ENCODE measurements around the gene TMEM178A. TPM values are rescaled to one million over a fixed set of nuclear protein-coding genes. Genes with fewer than 3 reads are reported as not detected.

The TMEM178A gene
- total and polyA plus RNA-seq, 2 of the 8 experiments (the other 6 are each of a cell fraction or from before 2014, with no cell fraction given), result 11.2 to 14.9 TPM

- Histone ChIP-seq H3K27me3 (replicated peaks in 1 of 4; ENCODE audit: control insufficient read depth in 3 of 4, extremely low read depth in 1 of 4, insufficient read depth in 3 of 4, low read length in 3 of 4) (peaks cover 0 to 22% (median 19%) of the 10 kb centered on the region in 4 experiments; a peak in 5 of 7 replicates), H2BK120ac (replicated peaks; ENCODE audit: low read depth, low read length) (no peak overlapping the region), H3K9ac (replicated peaks in 1 of 4; ENCODE audit: extremely low read depth in 1 of 4, low read depth in 3 of 4, low read length in 3 of 4) (no peak overlapping the region), H3K4me1 (replicated peaks in 1 of 4; ENCODE audit: control insufficient read depth in 3 of 4, insufficient read depth in 4 of 4, low read length in 3 of 4) (peaks cover 0 to 8% (median 1%) of the 10 kb centered on the region in 4 experiments; a peak in 2 of 7 replicates), H4K91ac (replicated peaks; ENCODE audit: insufficient read length, low read length) (no peak overlapping the region), H4K20me1 (replicated peaks in 1 of 2; ENCODE audit: control insufficient read depth in 1 of 2, insufficient read depth in 2 of 2, low read length in 2 of 2) (no peaks in the 10 kb centered on the region), H2BK12ac (ENCODE audit: low read depth, low read length) (no peak overlapping the region), H3K9me3 (ENCODE audit: insufficient read depth in 2 of 2, low read depth in 1 of 2, low read length in 1 of 2) (no peaks in the 10 kb centered on the region), H4K8ac (ENCODE audit: extremely low read depth, insufficient read depth, low read length) (no peak overlapping the region), H4K5ac (ENCODE audit: insufficient read length, low read depth, low read length) (no peak overlapping the region), H3K79me1 (ENCODE audit: low read depth, low read length) (no peaks in the 10 kb centered on the region; the same call in 1 of the 2 replicates), H3K4me2 (ENCODE audit: insufficient read depth in 1 of 2, low read depth in 2 of 2, low read length in 2 of 2) (no peak overlapping the region), H2BK20ac (ENCODE audit: low read length) (no peak overlapping the region), H3K14ac (ENCODE audit: insufficient read length) (no peak overlapping the region), H3K36me3 (ENCODE audit: control insufficient read depth in 2 of 4, insufficient read depth in 4 of 4, low read length in 3 of 4) (no peaks in the 10 kb centered on the region), H3K4me3 (ENCODE audit: extremely low read depth in 1 of 4, insufficient read depth in 2 of 4, low read depth in 3 of 4, low read length in 4 of 4) (no peak overlapping the region), H2BK5ac (ENCODE audit: low read depth, low read length) (no peak overlapping the region), H2BK15ac (ENCODE audit: low read length) (no peak overlapping the region), H3K56ac (replicated peaks; ENCODE audit: insufficient read length, low read depth, low read length) (no peak overlapping the region), H2AFZ (ENCODE audit: low read length) (no peak overlapping the region), H3K27ac (ENCODE audit: low read depth, low read length) (no peak overlapping the region), H3K18ac (ENCODE audit: extremely low read depth, low read length) (no peak overlapping the region), H3K79me2 (ENCODE audit: control insufficient read depth in 1 of 2, insufficient read depth in 2 of 2, low read length in 2 of 2) (no peaks in the 10 kb centered on the region), H2AK5ac (ENCODE audit: low read depth, low read length) (no peak overlapping the region), H3K23me2 (ENCODE audit: low read depth, low read length) (peaks cover 10% of the 10 kb centered on the region), H3K23ac (ENCODE audit: insufficient read length) (no peak overlapping the region), H3K4ac (replicated peaks; ENCODE audit: insufficient read length, low read depth, low read length) (no peak overlapping the region)
- DNase-seq (ENCODE audit: low read depth in 1 of 2, low spot score in 2 of 2) (no peak), FAIRE-seq (no peak)
- ChIA-PET CTCF (ENCODE audit: partially characterized antibody) (interaction anchor here (1.0 to 2.1 kb wide), 3 partner anchors 9 to 70 kb away, joined by 3 to 4 read pairs (median 3); no protein-coding TSS in a partner anchor), POLR2A (ENCODE audit: partially characterized antibody) (interaction anchor here (1.0 kb wide), 1 partner anchor 9 kb away, joined by 3 read pairs; no protein-coding TSS in a partner anchor)
- 93% methylated on average over 2 of the region's 2 CpGs; no CpG with 5 or more reads in 1 of the 2 experiments for WGBS, 2 experiments (ENCODE audit: extremely low coverage in 1 of 2, insufficient coverage in 1 of 2, insufficient read length in 1 of 2, insufficient replicate concordance in 2 of 2, low coverage in 1 of 2, low lambda C conversion rate in 2 of 2, missing lambda C conversion rate in 1 of 2)
- TF ChIP-seq RBBP5 (IDR thresholded peaks at IDR 0.05; ENCODE audit: borderline replicate concordance, low read depth, low read length) (no peak), RFX5 (IDR thresholded peaks at IDR 0.05; ENCODE audit: borderline replicate concordance, low read depth, low read length) (no peak), CBX5 (IDR thresholded peaks at IDR 0.05; ENCODE audit: low read depth, low read length) (no peak), TBP (IDR thresholded peaks at IDR 0.05; ENCODE audit: low read depth, low read length) (no peak), GTF2F1 (IDR thresholded peaks at IDR 0.05; ENCODE audit: borderline replicate concordance, low read depth, low read length) (no peak), JUND (IDR thresholded peaks at IDR 0.05; ENCODE audit: low read length) (no peak), SP2 (IDR thresholded peaks at IDR 0.05; ENCODE audit: low read length) (no peak), BRCA1 (IDR thresholded peaks at IDR 0.05; ENCODE audit: low read depth, low read length) (no peak), EGR1 (IDR thresholded peaks at IDR 0.05; ENCODE audit: borderline replicate concordance, low read depth, low read length) (no peak)
- TF ChIP-seq, protein P1, sequence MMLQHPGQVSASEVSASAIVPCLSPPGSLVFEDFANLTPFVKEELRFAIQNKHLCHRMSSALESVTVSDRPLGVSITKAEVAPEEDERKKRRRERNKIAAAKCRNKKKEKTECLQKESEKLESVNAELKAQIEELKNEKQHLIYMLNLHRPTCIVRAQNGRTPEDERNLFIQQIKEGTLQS (IDR thresholded peaks at IDR 0.05; ENCODE audit: insufficient read depth, low read depth, low read length), result no peak
These were observed 2.4 kb upstream of the TMEM178A start for GRCh38 chr2:39663187-39663930.

Data from H1 (cell line).